Aorta (tissue), 5 donors: ENCODE measurements around the gene ELP4. TPM values are rescaled to one million over a fixed set of nuclear protein-coding genes. Genes with fewer than 3 reads are reported as not detected.

Experiments used
- ATAC-seq: fragments of 200-7000 bp; cut with Tn5 transposase; one replicate; pipeline ENCODE4 v1.9.1; 2022; ENCODE audit warnings: moderate library complexity; ENCODE audit not compliant: low FRiP score
- DNase-seq, 2 donors: peaks; one replicate each; pipeline ENCODE4 v3.0.0-alpha.2; 2020
- H3K27ac ChIP-seq, 2 donors: one replicate each; pipeline ENCODE4 v1.5.1; 2013; ENCODE audit warnings: low read length in 2 of 2, mild to moderate bottlenecking in 2 of 2, moderate library complexity in 2 of 2, control low read depth in 1 of 2, inconsistent platforms in 1 of 2, low read depth in 1 of 2
- H3K27me3 ChIP-seq, 2 donors: one replicate each; pipeline ENCODE4 v1.6.1; 2013; ENCODE audit warnings: control low read depth in 1 of 2, low read length in 1 of 2, mild to moderate bottlenecking in 1 of 2, moderate library complexity in 1 of 2; ENCODE audit not compliant: insufficient read depth in 2 of 2, control insufficient read depth in 1 of 2
- H3K36me3 ChIP-seq, 2 donors: one replicate each; pipeline ENCODE4 v1.6.1; 2013; ENCODE audit warnings: control low read depth in 1 of 2, low read length in 1 of 2, mild to moderate bottlenecking in 1 of 2; ENCODE audit not compliant: insufficient read depth in 2 of 2, control insufficient read depth in 1 of 2
- H3K4me1 ChIP-seq, 2 donors: one replicate each; pipeline ENCODE4 v1.6.1; 2013; ENCODE audit warnings: low read length in 2 of 2, control low read depth in 1 of 2, mild to moderate bottlenecking in 1 of 2, moderate library complexity in 1 of 2; ENCODE audit not compliant: insufficient read depth in 2 of 2, control insufficient read depth in 1 of 2
- H3K4me3 ChIP-seq, 2 donors: one replicate each; pipeline ENCODE4 v1.5.1; 2013; ENCODE audit warnings: low read length in 2 of 2, control low read depth in 1 of 2, mild to moderate bottlenecking in 1 of 2
- H3K9me3 ChIP-seq: one replicate; pipeline ENCODE4 v1.6.1; 2013; ENCODE audit warnings: mild to moderate bottlenecking, low read length; ENCODE audit not compliant: control insufficient read depth
- WGBS, 2 donors: extraction: QIAGEN DNeasy Blood & Tissue Kit; methylation state at CpG; one replicate each; pipeline ENCODE4 v1.1.7; 2013; 5-methylcytosine and 5-hydroxymethylcytosine counted together
- intact Hi-C, 2 donors: fragments of 100-400 bp; cut with DNase I; formaldehyde crosslinking; loops; one replicate each; pipeline versions ENCODE4 v1.14.2 to v1.15.0; 2022
- polyA plus RNA-seq, 2 donors: library from polyadenylated mRNA; stranded (reverse); fragments of 200-250 nt; gene quantifications; one replicate each; pipeline ENCODE4 v1.2.3, GENCODE V29; 2013
- total RNA-seq, 2 donors: library from RNA; stranded (reverse); fragmentation: NEBNext Ultra II Directional; extraction: Animal tissue kit (Norgen Biotek cat#: 25700); gene quantifications; one replicate each; pipeline ENCODE4 v1.2.1, GENCODE V29; 2021
- donor health status: healthy with polysubstance abuse.
- donor health status: Bipolar disorder and iron deficiency.
- donor health status: DM: no; HTN: no; CAD: no.
- donor health status: DM: no; HTN: no; CAD: no.
- donor health status: DM: yes; HTN: yes; CAD: no.

The ELP4 gene
- total and polyA plus RNA-seq, 4 donors: 6.8 to 17.9 (median 11.4) TPM

DNA sequence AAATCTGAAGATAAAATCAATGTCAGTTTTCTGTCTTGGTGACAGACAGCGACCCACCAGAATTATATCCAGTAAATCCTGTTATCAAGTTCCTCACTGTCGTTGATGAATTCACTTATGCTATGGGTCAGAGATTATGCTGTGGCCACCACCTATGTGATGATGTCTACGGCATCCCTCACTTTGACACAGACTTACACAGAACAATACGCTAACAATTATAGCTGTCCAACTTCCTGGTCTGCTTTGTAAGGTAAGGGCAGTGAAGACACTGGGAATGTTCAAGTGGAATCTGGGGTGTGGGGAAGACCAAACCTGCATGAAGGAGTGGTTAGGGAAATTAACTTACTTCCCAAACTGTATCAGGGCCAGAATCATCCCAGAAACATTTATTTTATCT, 320.8 kb downstream of the ELP4 start:
- Histone ChIP-seq H3K4me1 (no peaks in the 10 kb centered on the region), H3K9me3 (peaks cover 4% of the 10 kb centered on the region), H3K27ac (no peak overlapping the region), H3K4me3 (no peak overlapping the region), H3K36me3 (no peaks in the 10 kb centered on the region), H3K27me3 (no peaks in the 10 kb centered on the region)
- DNase-seq: no peak
- 84 to 86% methylated on average over 4 of the region's 4 CpGs for whole genome bisulfite sequencing, 2 donors
- no peak for ATAC-seq
- intact Hi-C loops: no loop called here

DNA sequence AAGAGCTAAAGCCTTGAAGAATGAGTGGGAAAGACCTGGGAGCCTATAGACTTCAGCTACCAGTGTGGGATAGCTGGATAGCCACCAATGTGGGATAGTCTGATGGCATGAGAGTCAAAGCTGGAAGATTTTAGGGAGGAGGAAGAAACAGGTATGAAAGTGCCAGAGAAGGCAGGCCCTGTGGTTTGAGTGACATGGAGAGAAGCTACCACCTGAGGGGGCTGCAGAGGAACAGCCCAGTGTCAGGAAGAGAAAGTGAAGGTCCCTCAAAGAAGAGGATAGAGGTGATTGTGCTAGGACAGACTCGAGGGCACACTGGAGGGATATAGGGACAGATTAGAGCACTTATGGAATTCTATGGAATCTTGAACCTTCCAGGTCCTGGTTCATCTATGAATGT, 324.7 kb downstream of the ELP4 start:
- intact Hi-C loops: no loop called here
- Histone ChIP-seq H3K4me1 (no peaks in the 10 kb centered on the region), H3K4me3 (no peak overlapping the region), H3K9me3 (peaks cover 4% of the 10 kb centered on the region), H3K27ac (no peak overlapping the region), H3K27me3 (no peaks in the 10 kb centered on the region), H3K36me3 (no peaks in the 10 kb centered on the region)
- ATAC-seq (no peak), DNase-seq (no peak)
- WGBS, 2 donors: 42% methylated on average over 1 of the region's 1 CpG

Other genes with a start within 250 kb of the ELP4 start
- under 1 TPM; 0.51 to 0.52 TPM for gene DCDC1, start 140.0 kb upstream of the ELP4 start, total RNA-seq
- gene DCDC1, start 140.0 kb upstream of the ELP4 start, polyA plus RNA-seq: not detected
- 10 to 100 TPM; 17.1 to 18.9 TPM for gene DNAJC24, start 139.9 kb upstream of the ELP4 start, total RNA-seq
- gene DNAJC24, start 139.9 kb upstream of the ELP4 start, polyA plus RNA-seq: 10 to 100 TPM in 1 of 2 donors, 1 to 10 TPM in 1; 6.9 to 14.9 TPM
- 10 to 100 TPM; 13.5 to 14.2 TPM for gene IMMP1L, start 145 bp upstream of the ELP4 start, total RNA-seq
- gene IMMP1L, start 145 bp upstream of the ELP4 start, polyA plus RNA-seq: 10 to 100 TPM in 1 of 2 donors, 1 to 10 TPM in 1; 8.5 to 25.1 TPM